MM.1S (cell line): ENCODE measurements around the gene ESRRB.

Experiments
- DNase-seq: peaks from one replicate; pipeline ENCODE4 v3.0.0-alpha.2; 2015
- H2AFZ ChIP-seq: fragments of 300-600 bp; sonication (generic); 2 replicates; pipeline ENCODE4 v1.6.0; 2016; ENCODE audit warnings: antibody characterized with exemption, low read length
- H3F3A ChIP-seq: fragments of 300-600 bp; sonication (generic); 2 replicates; pipeline ENCODE4 v1.6.1; 2016; ENCODE audit warnings: mild to moderate bottlenecking, antibody characterized with exemption, low read length, moderate library complexity, mixed read lengths; ENCODE audit not compliant: insufficient read depth
- H3K27ac ChIP-seq: fragments of 300-600 bp; sonication (generic); 2 replicates; pipeline ENCODE4 v1.5.1; 2016; ENCODE audit warnings: mild to moderate bottlenecking, low read length
- H3K27me3 ChIP-seq: fragments of 300-600 bp; sonication (generic); replicated peaks from 2 replicates; pipeline ENCODE4 v1.6.0; 2016; ENCODE audit warnings: low read length; ENCODE audit not compliant: insufficient read depth
- H3K36me3 ChIP-seq: fragments of 300-600 bp; sonication (generic); replicated peaks from 2 replicates; pipeline ENCODE4 v1.6.1; 2016; ENCODE audit warnings: mild to moderate bottlenecking, low read length, mixed read lengths; ENCODE audit not compliant: insufficient read depth
- H3K4me1 ChIP-seq: fragments of 300-600 bp; sonication (generic); 2 replicates; pipeline ENCODE4 v1.6.1; 2016; ENCODE audit warnings: low read length, mixed read lengths
- H3K4me2 ChIP-seq: fragments of 300-600 bp; sonication (generic); 2 replicates; pipeline ENCODE4 v1.6.0; 2016; ENCODE audit warnings: low read depth, low read length
- H3K4me3 ChIP-seq: fragments of 300-600 bp; sonication (generic); 2 replicates; pipeline ENCODE4 v1.5.1; 2016; ENCODE audit warnings: low read length, mixed read lengths
- H3K79me2 ChIP-seq: fragments of 300-600 bp; sonication (generic); 2 replicates; pipeline ENCODE4 v1.6.1; 2016; ENCODE audit warnings: mixed run types, low read length, mixed read lengths
- H3K9ac ChIP-seq: fragments of 300-600 bp; sonication (generic); 2 replicates; pipeline ENCODE4 v1.6.1; 2016; ENCODE audit warnings: low read length, mixed read lengths
- H3K9me2 ChIP-seq: fragments of 300-600 bp; sonication (generic); replicated peaks from 2 replicates; pipeline ENCODE4 v1.6.1; 2016; ENCODE audit warnings: mild to moderate bottlenecking, low read length, mixed read lengths; ENCODE audit not compliant: insufficient read depth
- H3K9me3 ChIP-seq: fragments of 300-600 bp; sonication (generic); replicated peaks from 2 replicates; pipeline ENCODE4 v1.6.1; 2016; ENCODE audit warnings: mild to moderate bottlenecking, low read length, mixed read lengths; ENCODE audit not compliant: insufficient read depth
- H4K20me1 ChIP-seq: fragments of 300-600 bp; sonication (generic); 2 replicates; pipeline ENCODE4 v1.6.1; 2016; ENCODE audit warnings: mild to moderate bottlenecking, low read length, moderate library complexity, mixed read lengths; ENCODE audit not compliant: insufficient read depth
- CTCF ChIP-seq: fragments of 300-600 bp; sonication (generic); IDR thresholded peaks from 2 replicates; pipeline ENCODE4 v1.5.1; 2016; ENCODE audit warnings: antibody characterized with exemption, low read length, mixed read lengths
- EZH2 ChIP-seq: fragments of 300-600 bp; sonication (generic); optimal IDR thresholded peaks from 2 replicates; pipeline ENCODE3; 2017; ENCODE audit warnings: low read depth, mild to moderate bottlenecking, antibody characterized with exemption, low read length, mixed read lengths
- EZH2phosphoT487 ChIP-seq: fragments of 300-600 bp; sonication (generic); IDR thresholded peaks from 2 replicates; pipeline ENCODE4 v1.6.1; 2018; ENCODE audit warnings: antibody characterized with exemption, low read length

Gene ESRRB

DNA sequence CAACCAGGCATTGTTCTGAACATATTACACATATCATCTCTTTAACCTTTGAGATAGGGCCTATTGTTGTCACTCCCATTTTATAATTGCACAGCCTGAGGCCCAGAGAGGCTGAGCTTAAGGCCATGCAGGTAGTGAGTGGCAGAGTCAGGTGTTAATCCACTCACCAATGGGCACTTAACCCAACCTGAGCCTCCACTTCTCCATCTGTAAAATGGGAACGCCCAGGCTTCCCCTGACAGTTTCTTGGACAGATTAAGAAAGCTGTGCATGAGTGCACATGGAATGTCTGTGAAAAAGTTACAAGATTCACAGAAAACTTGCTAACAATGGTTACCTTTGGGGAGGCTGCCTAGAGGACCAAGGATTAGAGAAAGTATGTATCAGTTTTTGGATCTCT is 32.9 kb downstream of the ESRRB start:
- no peaks in the 10 kb centered on the region for H3K9me2 ChIP-seq
- no peaks in the 10 kb centered on the region for H3K36me3 ChIP-seq
- H3K4me2 ChIP-seq: no peak overlapping the region
- H3F3A ChIP-seq: no peaks in the 10 kb centered on the region
- no peak overlapping the region for H2AFZ ChIP-seq
- no peak for DNase-seq
- H3K27ac ChIP-seq: no peak overlapping the region
- no peaks in the 10 kb centered on the region for H3K9me3 ChIP-seq
- no peaks in the 10 kb centered on the region for H3K4me1 ChIP-seq
- H3K4me3 ChIP-seq: no peak overlapping the region
- no peak for TF ChIP-seq EZH2phosphoT487
- no peak for TF ChIP-seq CTCF
- no peak for TF ChIP-seq EZH2
- no peaks in the 10 kb centered on the region for H4K20me1 ChIP-seq
- no peaks in the 10 kb centered on the region for H3K79me2 ChIP-seq
- no peaks in the 10 kb centered on the region for H3K27me3 ChIP-seq
- no peak overlapping the region for H3K9ac ChIP-seq

- H3K79me2 ChIP-seq: no peaks in the 10 kb centered on the region
- H3K9me3 ChIP-seq: no peaks in the 10 kb centered on the region
- H3K36me3 ChIP-seq: no peaks in the 10 kb centered on the region
- H3K4me1 ChIP-seq: no peaks in the 10 kb centered on the region
- no peak for TF ChIP-seq EZH2phosphoT487
- TF ChIP-seq EZH2: no peak
- TF ChIP-seq CTCF: no peak
- H4K20me1 ChIP-seq: no peaks in the 10 kb centered on the region
- H2AFZ ChIP-seq: no peak overlapping the region
- H3F3A ChIP-seq: no peaks in the 10 kb centered on the region
- no peak overlapping the region for H3K4me2 ChIP-seq
- H3K9ac ChIP-seq: no peak overlapping the region
- H3K27me3 ChIP-seq: no peaks in the 10 kb centered on the region
- H3K9me2 ChIP-seq: no peaks in the 10 kb centered on the region
- no peak overlapping the region for H3K27ac ChIP-seq
- H3K4me3 ChIP-seq: no peak overlapping the region
- no peak for DNase-seq
These were observed 36.6 kb downstream of the ESRRB start for GRCh38 chr14:76412501-76412900.

GRCh38 chr14:76413106-76413961 is 37.4 kb downstream of the ESRRB start:
- Histone ChIP-seq H2AFZ (no peak overlapping the region), H3K4me2 (no peak overlapping the region), H3K27ac (no peak overlapping the region), H3K9ac (no peak overlapping the region), H3K9me2 (no peaks in the 10 kb centered on the region), H3K9me3 (no peaks in the 10 kb centered on the region), H3K4me3 (no peak overlapping the region), H3F3A (no peaks in the 10 kb centered on the region), H3K4me1 (no peaks in the 10 kb centered on the region), H3K79me2 (no peaks in the 10 kb centered on the region), H4K20me1 (no peaks in the 10 kb centered on the region), H3K27me3 (no peaks in the 10 kb centered on the region), H3K36me3 (no peaks in the 10 kb centered on the region)
- TF ChIP-seq CTCF (no peak), EZH2phosphoT487 (no peak), EZH2 (no peak)
- DNase-seq: no peak
